ENCODE results near the gene MAP3K9. TPM values are rescaled to one million over a fixed set of nuclear protein-coding genes. Genes with fewer than 3 reads are reported as not detected.

MAP3K9 gene
- total RNA-seq, 1 donor from 2014 or later = 6.7 TPM

GRCh38 chr14:70697701-70698100, 111.6 kb downstream of the MAP3K9 start:
- no peak for DNase-seq

- DNase-seq = no peak
Observed at GRCh38 chr14:70696026-70696425, 113.3 kb downstream of the MAP3K9 start.

- no peak for DNase-seq
Observed at GRCh38 chr14:70692210-70692609, 117.1 kb downstream of the MAP3K9 start.

- DNase-seq = no peak
Observed at GRCh38 chr14:70685474-70686197, 123.7 kb downstream of the MAP3K9 start.

GRCh38 chr14:70683983-70684382, 125.3 kb downstream of the MAP3K9 start:
- DNase-seq = no peak

- DNase-seq = no peak
Observed at GRCh38 chr14:70680748-70681147, 128.6 kb downstream of the MAP3K9 start.

- no peak for DNase-seq
Observed at GRCh38 chr14:70677341-70677740, 132.0 kb downstream of the MAP3K9 start.

Other genes starting within 250 kb of the MAP3K9 start
- 57.1 TPM for gene MED6, start 208.9 kb downstream of the MAP3K9 start, total RNA-seq
- 4.2 TPM for gene TTC9, start 167.6 kb downstream of the MAP3K9 start, total RNA-seq
- gene PCNX1, start 97.9 kb upstream of the MAP3K9 start, total RNA-seq = 75.7 TPM

Measured in tongue (tissue), 2 donors.